ENCODE data around the gene ARL4C. TPM values are rescaled to one million over a fixed set of nuclear protein-coding genes. Genes with fewer than 3 reads are reported as not detected.

Gene ARL4C
- total RNA-seq, 1 experiment from 2014 or later, result 81.2 TPM

- Mint-ChIP-seq H3K27me3 (ENCODE audit: insufficient read depth, unreplicated experiment) (no peaks in the 10 kb centered on the region), H3K4me1 (ENCODE audit: low read depth, unreplicated experiment) (no peaks in the 10 kb centered on the region), H3K9me3 (ENCODE audit: unreplicated experiment) (no peaks in the 10 kb centered on the region), H3K36me3 (ENCODE audit: insufficient read depth, unreplicated experiment) (no peaks in the 10 kb centered on the region), H3K4me3 (ENCODE audit: unreplicated experiment) (no peak overlapping the region), H3K27ac (ENCODE audit: unreplicated experiment) (no peak overlapping the region)
- DNase-seq, result peak in 1 of 2 experiments; percentile 2
- Histone ChIP-seq H3K27me3 (replicated peaks; ENCODE audit: control insufficient read depth, insufficient read depth, low read length) (no peaks in the 10 kb centered on the region), H3K4me3 (ENCODE audit: low read depth, low read length) (no peak overlapping the region), H3K9me3 (no peaks in the 10 kb centered on the region), H3K4me1 (no peaks in the 10 kb centered on the region), H3K36me3 (ENCODE audit: control insufficient read depth, insufficient read depth, low read length) (no peaks in the 10 kb centered on the region)
- intact Hi-C loops (cut with micrococcal nuclease; ENCODE audit: unreplicated experiment), result no loop called here
- BruUV-seq (replicated peaks), result no TSS peak
- ChIA-PET CTCF (no interaction called here), POLR2A (no interaction called here)
- no peak for TF ChIP-seq CTCF (IDR thresholded peaks at IDR 0.05; ENCODE audit: insufficient read depth in 1 of 2, low read depth in 1 of 2, low read length in 1 of 2, severe bottlenecking in 1 of 2, unreplicated experiment in 1 of 2)
Observed at GRCh38 chr2:234528410-234529148, 31.7 kb upstream of the ARL4C start.

GRCh38 chr2:234526711-234527110 lies 29.8 kb upstream of the ARL4C start:
- no peak overlapping the region for H3K27ac Mint-ChIP-seq (ENCODE audit: unreplicated experiment)
- TF ChIP-seq CTCF (IDR thresholded peaks at IDR 0.05; ENCODE audit: insufficient read depth in 1 of 2, low read depth in 1 of 2, low read length in 1 of 2, severe bottlenecking in 1 of 2, unreplicated experiment in 1 of 2), result no peak
- no peaks in the 10 kb centered on the region for H3K4me1 Mint-ChIP-seq (ENCODE audit: low read depth, unreplicated experiment)
- H3K27me3 Mint-ChIP-seq (ENCODE audit: insufficient read depth, unreplicated experiment), result no peaks in the 10 kb centered on the region
- Histone ChIP-seq H3K36me3 (ENCODE audit: control insufficient read depth, insufficient read depth, low read length) (no peaks in the 10 kb centered on the region), H3K27me3 (replicated peaks; ENCODE audit: control insufficient read depth, insufficient read depth, low read length) (no peaks in the 10 kb centered on the region), H3K9me3 (no peaks in the 10 kb centered on the region), H3K4me1 (no peaks in the 10 kb centered on the region), H3K4me3 (ENCODE audit: low read depth, low read length) (no peak overlapping the region)
- H3K36me3 Mint-ChIP-seq (ENCODE audit: insufficient read depth, unreplicated experiment), result no peaks in the 10 kb centered on the region
- intact Hi-C loops (cut with micrococcal nuclease; ENCODE audit: unreplicated experiment), result no loop called here
- BruUV-seq (replicated peaks), result no TSS peak
- no peaks in the 10 kb centered on the region for H3K9me3 Mint-ChIP-seq (ENCODE audit: unreplicated experiment)
- H3K4me3 Mint-ChIP-seq (ENCODE audit: unreplicated experiment), result no peak overlapping the region
- DNase-seq, result no peak
- ChIA-PET POLR2A (no interaction called here), CTCF (interaction anchor here (1.2 kb wide), 1 partner anchor 9 kb away, joined by 3 read pairs; no protein-coding TSS in a partner anchor)

GRCh38 chr2:234521536-234521935 lies 24.7 kb upstream of the ARL4C start:
- Mint-ChIP-seq H3K4me3 (ENCODE audit: unreplicated experiment) (no peak overlapping the region), H3K36me3 (ENCODE audit: insufficient read depth, unreplicated experiment) (no peaks in the 10 kb centered on the region), H3K27me3 (ENCODE audit: insufficient read depth, unreplicated experiment) (no peaks in the 10 kb centered on the region), H3K4me1 (ENCODE audit: low read depth, unreplicated experiment) (no peaks in the 10 kb centered on the region), H3K27ac (ENCODE audit: unreplicated experiment) (no peak overlapping the region), H3K9me3 (ENCODE audit: unreplicated experiment) (no peaks in the 10 kb centered on the region)
- DNase-seq, result no peak
- Histone ChIP-seq H3K9me3 (no peaks in the 10 kb centered on the region), H3K27me3 (replicated peaks; ENCODE audit: control insufficient read depth, insufficient read depth, low read length) (no peaks in the 10 kb centered on the region), H3K36me3 (ENCODE audit: control insufficient read depth, insufficient read depth, low read length) (no peaks in the 10 kb centered on the region), H3K4me1 (no peaks in the 10 kb centered on the region), H3K4me3 (ENCODE audit: low read depth, low read length) (no peak overlapping the region)
- CTCF ChIA-PET, result no interaction called here
- no peak for TF ChIP-seq CTCF (IDR thresholded peaks at IDR 0.05; ENCODE audit: insufficient read depth in 1 of 2, low read depth in 1 of 2, low read length in 1 of 2, severe bottlenecking in 1 of 2, unreplicated experiment in 1 of 2)
- intact Hi-C loops (cut with micrococcal nuclease; ENCODE audit: unreplicated experiment), result no loop called here
- POLR2A ChIA-PET, result no interaction called here
- no TSS peak for BruUV-seq (replicated peaks)

All from Caco-2 (cell line).